NCI-H524 (cell line): Measurements from ENCODE around the gene IL32.
"Not testable (repeated sequence)": the region's sequence is repeated elsewhere in the genome, so short reads cannot be mapped to it uniquely, and the experiment has no call there.

Source experiments
- DNase-seq, 2 experiments: peaks; one replicate each; lab custom pipeline; 2025; lab: John Stamatoyannopoulos, UW

Gene IL32

GRCh38 chr16:3070608-3071111, 5.2 kb downstream of the IL32 start:
- no peak for DNase-seq

DNA sequence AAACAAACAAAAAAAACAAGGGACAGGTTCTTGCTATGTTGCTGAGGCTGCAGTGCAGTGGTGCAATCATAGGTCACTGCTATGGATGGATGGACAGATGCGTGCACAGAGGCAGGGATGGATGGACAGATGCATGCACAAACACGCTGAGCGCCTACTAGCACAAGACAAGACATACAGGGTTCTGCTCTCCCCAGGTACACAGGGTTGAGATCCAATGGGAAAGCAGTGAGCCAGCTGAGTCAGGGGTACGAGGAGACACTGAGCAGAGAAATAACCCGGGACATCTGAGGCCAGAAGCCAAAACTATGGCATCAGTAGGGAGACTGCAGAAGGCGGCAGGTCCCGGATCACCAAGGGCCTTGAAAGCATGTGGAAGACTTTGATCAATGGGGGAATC, 6.2 kb downstream of the IL32 start:
- no peak for DNase-seq

DNA sequence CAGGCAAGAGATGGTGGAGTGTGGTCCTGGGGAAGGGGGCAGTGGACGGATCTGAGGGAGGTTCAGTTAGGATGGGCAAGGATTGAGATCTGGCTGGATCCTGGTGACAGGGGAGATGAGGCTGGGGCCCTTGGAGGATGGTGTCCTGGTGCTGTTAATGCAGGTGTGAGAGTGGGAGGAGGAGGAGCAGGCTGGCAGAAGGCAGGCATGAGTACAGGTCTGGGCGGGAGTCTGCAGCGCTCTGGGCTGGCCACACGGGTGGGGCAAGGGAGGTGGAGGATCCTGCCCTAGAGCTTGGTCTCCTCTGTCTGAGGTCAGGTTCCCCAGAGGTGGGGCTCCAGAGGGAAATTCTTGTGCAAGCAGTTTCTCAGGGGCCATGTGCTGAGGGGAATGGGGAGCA, 6.7 kb downstream of the IL32 start:
- not testable (repeated sequence) for DNase-seq

GRCh38 chr16:3072576-3073263, 7.3 kb downstream of the IL32 start:
- DNase-seq: not testable (repeated sequence)

- DNase-seq: no peak
These were observed 8.0 kb downstream of the IL32 start for GRCh38 chr16:3073448-3073847.

DNA sequence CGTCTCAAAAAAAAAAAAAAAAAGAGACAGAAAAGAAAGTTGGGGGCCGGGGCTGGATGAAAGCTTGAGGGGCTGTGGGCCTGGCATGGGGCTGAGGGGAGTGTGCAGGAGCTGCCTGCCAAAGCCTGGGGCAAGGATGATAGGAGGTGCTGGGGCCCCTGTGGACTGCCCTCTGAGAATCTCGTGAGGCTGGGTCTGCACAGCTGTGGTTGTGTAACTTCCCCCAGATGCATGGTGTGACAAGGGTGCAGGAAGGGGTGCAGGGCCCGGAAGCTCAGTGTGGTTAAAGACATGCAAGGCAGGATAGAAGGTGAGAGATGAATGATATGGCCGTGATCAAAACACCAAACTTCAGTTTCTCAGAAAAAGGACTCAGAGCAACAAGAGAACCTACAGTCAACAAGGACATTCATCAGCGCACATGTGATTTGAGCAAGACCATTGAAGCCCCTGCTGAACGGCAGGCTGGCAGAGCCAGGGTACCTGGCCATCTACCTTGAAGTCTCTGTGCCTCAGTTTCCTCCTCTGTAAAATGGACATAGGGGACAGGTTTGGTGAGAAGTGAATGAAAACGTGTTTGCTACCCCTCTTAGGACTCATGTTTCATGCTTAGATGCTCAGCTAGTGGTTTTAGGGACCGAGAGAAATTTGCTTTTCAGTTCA, 9.6 kb downstream of the IL32 start:
- no peak for DNase-seq

DNA sequence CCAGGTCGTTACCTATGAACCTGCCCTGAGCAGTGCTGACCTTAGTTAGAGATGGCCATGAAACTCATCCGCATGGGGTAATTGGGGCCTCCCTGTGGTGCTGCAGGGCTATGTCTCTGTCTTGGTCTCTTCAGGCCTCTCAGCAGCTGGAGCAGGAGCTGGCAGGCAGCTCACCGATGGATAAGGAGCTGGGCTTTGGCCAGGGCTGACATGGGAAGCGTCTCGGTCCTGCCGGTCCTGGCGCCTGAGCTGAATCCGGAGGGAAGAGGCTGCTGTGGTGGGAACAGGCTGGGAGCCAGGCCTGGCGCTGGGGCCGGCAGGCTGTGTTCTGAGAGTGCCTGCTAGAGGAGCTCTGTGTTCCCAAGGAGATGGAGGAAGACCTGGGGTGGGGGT, 10.1 kb downstream of the IL32 start:
- no peak for DNase-seq

DNA sequence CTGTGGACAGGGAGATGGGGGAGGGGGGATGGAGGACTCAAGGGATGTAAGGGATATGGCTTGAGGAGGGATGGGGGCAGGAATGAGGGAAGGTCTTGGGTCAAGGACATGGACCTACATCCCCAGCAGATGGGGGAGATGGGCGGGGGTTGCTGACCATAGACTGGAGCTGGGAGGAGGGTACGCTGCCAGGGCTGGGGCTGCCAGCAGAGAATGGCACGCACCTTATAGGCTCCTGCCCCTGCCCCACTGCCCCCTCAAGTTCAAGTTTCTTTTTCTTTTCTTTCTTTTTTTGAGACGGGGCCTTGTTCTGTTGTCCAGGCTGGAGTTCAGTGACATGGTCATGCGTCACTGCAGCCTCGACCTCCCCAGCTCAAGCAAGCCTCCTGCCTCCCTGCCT, 10.5 kb downstream of the IL32 start:
- not testable (repeated sequence) for DNase-seq

GRCh38 chr16:3076577-3076976, 11.1 kb downstream of the IL32 start:
- no peak for DNase-seq

DNA sequence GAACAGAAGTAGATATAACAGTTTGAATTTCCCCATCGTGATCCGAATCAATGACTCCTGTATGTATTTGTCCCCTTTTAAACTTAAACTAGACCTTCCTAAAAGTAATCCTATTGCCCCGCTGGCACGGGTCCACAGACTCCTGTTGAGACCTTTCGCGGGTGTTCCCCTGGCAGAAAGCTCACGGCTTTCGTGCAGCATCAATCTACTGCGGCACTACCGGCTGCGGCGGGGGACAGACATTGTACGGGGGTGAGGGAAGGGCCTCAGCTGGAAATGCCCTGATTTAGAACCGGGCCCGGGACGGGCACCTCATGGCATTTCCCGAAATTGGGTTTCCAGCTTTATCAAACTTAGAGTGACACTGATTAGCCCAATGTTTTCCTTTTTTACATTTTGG, 14.6 kb downstream of the IL32 start:
- DNase-seq: no peak

DNA sequence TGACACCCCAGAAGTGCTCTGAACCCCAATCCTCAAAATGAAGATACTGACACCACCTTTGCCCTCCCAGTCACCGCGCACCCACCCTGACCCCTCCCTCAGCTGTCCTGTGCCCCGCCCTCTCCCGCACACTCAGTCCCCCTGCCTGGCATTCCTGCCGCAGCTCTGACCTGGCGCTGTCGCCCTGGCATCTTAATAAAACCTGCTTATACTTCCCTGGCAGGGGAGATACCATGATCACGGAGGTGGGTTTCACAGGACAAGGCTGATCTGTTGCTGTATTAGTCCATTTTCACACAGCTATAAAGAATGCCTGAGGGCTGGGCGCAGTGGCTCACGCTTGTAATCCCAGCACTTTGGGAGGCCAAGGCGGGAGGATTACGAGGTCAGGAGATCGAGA, 16.5 kb downstream of the IL32 start:
- not testable (repeated sequence) for DNase-seq

DNA sequence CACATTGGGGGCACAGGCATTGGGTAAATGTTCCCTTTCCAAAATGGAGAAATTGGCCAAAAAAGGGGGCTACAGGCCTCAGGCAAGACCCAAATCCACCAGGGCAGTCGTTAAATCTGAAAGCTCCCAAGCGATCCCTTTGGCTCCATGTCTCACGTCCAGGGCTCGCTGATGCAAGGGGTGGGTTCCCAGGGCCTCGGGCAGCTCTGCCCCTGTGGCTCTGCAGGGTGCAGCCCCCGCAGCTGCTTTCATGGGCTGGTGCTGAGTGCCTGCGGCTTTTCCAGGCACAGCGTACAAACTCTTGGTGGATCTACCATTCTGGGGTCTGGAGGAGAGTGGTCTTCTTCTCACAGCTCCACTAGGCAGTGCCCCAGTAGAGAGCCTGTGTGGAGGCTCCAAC, 18.0 kb downstream of the IL32 start:
- not testable (repeated sequence) for DNase-seq

- no peak for DNase-seq
These were observed 19.1 kb downstream of the IL32 start for GRCh38 chr16:3084491-3084890.

DNA sequence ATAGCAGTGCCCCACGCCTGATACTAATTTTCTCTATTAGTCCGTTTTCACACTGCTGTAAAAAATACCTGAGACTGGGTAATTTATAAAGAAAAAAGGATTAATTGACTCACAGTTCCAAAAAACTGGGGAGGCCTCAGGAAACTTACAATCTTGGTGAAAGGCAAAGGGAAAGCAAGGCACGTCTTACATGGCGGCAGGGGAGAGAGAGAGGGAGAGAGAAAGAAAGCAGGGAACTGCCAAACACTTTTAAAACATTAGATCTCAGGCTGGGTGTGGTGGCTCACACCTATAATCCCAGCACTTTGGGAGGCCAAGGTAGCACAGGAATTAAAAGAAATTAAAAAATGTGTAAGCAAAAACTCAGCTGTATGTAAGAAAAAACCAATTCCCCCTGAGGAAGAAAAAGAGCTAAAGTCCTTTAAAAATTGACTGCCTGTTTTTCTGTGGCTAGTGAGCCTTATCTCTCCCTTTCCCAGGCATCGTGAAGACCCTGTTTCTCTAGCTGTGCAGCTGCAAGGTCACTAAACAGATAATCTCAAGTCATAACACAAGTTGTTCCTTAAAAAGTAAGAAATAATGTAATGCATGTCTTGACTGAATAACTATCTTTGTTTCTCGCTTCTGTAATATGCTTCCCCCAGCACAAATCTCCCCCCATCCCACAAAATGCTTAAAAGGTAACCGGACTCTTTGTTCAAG, 19.7 kb downstream of the IL32 start:
- DNase-seq: no peak

GRCh38 chr16:3085868-3086595, 20.6 kb downstream of the IL32 start:
- no peak for DNase-seq

- DNase-seq: no peak
These were observed 21.3 kb downstream of the IL32 start for GRCh38 chr16:3086596-3087242.

DNA sequence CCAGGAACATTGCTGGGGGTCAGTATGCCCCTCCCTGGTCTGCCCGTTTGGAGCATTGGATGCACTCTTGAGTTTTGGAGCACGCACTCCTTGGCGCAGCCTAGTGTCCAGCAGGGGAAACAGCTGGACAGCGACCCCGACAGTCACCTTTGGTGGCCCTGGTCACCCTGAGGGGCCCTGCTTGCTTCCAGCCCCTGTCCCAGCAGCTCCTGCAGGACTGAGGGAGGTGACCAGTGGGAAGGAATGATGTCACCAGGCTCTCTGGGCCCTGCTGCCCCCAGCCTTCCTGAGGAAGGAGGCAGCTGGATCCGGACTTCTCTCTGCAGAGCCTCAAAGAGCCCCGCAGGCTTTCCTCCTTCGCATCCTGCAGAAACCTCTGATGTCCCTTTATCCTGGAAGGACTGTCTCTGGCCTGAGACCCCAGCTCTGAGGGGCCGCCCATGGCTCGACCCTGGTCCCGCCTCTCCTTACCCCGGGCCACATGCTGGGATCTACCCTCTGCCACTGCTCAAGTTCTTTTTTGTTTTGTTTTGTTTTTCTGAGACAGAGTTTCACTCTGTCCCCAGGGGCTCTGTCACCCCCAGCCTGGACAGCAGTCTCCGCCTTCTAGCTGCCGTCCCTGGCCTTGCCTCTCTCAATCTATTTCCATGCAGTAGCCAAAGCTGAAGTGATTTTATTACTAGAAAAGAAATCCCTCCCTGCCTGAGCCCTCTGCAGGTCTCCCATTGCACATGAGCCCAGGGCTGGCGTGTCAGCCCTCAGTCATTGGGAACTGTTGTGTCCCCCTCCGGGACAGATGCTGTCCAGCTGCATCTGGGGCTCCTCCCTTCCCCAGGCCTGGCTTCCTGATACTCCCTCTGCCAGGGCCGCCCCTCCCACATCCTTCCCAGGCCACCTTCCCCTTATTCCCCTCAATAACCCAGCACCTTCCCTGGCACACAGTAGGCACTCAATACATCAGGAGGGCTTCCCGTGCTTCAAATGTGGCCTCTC, 22.1 kb downstream of the IL32 start:
- no peak for DNase-seq

GRCh38 chr16:3088450-3088849, 23.0 kb downstream of the IL32 start:
- DNase-seq: peak in 1 of 2 experiments; percentile 22

- no peak for DNase-seq
These were observed 23.7 kb downstream of the IL32 start for GRCh38 chr16:3088925-3089716.
